ENCODE measurements around the gene TPRG1L.

Gene TPRG1L

DNA sequence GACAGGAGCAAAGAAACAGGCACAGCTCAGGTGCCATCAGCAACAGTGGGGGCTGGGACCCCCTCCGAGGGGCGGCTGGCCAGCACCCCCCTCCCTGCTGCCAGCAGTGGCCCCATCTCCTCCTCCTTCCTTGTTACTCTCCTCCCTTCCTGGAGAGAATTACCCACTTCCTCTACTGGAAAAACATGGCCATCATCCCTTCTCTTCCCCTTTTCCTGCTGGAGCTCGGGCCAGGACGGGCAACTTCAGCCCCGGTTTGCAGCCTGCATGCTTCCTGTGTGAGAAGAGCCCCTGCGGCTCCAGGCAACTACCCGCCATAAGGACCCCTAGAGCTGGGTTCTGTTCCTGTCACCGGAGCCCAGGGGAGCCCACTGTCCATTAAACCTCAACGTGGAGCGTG is 31.1 kb upstream of the TPRG1L start:
- no peak for DNase-seq (ENCODE audit: low read depth in 3 of 3)

DNA sequence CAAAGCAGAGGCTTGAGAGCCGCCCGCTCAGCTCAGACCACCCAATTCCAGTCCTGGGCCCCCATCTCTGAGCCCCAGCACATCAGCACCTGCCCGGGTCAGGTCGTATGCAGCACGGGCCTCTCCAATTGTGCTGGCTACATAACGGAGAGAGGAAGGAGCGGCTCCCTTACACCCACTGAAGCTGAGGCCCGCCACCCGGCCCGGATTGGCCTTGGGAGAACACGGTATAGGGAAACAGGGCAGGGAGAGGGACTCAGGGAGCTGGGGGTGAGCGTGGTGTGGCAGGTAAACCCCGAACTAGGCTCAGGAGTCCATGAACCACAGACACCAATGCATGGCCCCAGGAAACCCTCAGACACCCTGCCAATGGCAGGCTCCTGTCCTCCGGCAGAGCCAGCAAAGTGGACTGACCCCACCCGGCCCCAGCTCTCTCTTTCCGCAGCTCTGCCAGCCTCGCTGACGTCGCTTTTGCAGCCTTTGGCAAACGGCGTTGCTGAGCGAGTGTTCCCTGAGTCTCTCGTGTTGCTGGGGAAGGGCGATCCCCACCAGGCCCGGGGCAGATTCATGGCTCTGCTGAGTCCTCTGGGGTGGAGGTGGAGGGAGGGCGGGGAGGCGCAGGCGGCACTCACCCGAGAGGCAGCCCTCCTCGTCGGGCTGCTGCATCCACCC is 30.0 kb upstream of the TPRG1L start:
- no peak for DNase-seq (ENCODE audit: low read depth in 3 of 3)

GRCh38 chr1:3595949-3596348 is 28.9 kb upstream of the TPRG1L start:
- no peak for DNase-seq (ENCODE audit: low read depth in 3 of 3)

DNA sequence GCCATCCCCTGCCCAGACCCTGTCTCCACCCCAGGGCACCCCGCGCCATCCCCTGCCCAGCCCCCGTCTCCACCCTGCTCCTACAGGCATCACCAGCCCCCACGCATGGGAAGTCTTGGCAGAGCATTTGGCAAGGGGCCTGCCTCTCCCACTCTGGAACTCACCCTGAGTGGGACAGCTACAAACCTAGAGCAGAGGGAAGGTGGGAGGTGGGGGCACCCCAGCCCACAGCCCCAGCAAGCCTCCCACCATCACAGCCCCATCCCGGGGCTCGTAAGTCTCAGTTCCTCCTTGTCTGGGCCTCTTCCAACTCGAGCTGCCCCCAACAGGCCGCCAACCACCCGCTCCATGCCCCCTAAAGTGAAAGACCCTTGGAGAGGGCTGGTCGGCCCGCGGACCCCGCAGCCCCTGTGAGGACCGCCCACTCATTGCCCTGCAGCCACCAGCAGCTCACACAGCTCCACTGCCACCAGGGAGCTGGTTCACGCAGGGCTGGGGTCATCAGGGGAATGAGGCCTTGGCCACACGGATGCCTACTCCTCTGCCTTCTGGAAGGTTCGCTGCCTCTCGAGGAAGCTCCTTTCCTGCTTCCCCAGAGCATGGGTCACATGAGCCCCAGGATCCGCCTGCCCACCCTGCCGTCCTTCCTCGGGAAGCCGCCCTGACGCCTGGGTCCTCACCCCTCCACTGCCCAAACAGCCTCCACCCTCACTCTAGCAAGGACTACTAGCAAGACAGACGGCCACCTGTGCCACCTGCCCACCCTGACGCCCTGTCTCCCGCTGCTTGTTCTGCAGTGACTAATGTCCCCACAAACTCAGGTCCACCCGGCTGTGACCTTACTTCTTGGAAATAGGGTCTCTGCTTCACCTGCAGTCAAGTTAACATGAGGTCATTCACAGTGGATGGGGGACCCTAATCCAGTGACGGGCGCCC is 27.9 kb upstream of the TPRG1L start:
- no peak for DNase-seq (ENCODE audit: low read depth in 3 of 3)

DNA sequence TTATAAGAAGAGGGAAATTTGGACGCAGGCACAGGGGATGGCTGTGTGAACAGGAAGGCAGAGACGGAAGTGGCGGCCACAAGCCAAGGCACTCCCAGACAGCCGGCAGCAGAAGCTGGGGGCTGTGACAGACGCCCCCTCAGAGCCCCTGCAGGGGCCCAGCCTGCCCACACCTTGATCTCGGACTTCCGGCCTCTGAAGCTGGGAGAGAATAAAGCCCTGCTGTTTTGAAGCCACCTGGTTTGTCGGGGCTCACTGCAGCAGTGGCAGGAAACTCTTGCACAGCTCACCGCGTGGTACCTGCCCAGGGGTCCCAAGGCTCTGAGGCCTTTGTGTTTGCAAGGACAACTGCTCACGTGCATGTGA is 27.2 kb upstream of the TPRG1L start:
- no peak for DNase-seq (ENCODE audit: low read depth in 3 of 3)

DNA sequence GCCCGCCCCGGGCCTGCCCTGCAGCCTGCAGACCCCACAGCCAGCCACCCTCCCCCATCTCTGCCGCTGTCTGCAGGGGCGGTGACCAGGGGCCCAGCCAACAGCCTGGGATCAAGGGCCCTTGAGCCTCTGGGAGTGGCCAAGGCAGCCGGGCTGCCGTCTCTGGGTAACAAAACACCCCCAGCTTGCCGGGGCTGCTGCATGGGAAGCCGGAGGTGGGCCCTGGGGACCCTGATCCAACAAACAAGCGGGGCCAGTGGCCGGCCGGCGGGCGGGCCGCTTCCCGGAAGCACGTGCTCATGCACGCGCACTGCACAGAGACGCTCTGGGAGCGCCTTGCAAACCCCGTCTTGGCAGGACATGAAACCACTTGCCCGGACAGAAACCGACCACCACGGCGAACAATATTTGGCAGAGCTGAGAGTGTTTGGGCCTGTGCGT is 26.7 kb upstream of the TPRG1L start:
- DNase-seq (ENCODE audit: low read depth in 3 of 3), result no peak

DNA sequence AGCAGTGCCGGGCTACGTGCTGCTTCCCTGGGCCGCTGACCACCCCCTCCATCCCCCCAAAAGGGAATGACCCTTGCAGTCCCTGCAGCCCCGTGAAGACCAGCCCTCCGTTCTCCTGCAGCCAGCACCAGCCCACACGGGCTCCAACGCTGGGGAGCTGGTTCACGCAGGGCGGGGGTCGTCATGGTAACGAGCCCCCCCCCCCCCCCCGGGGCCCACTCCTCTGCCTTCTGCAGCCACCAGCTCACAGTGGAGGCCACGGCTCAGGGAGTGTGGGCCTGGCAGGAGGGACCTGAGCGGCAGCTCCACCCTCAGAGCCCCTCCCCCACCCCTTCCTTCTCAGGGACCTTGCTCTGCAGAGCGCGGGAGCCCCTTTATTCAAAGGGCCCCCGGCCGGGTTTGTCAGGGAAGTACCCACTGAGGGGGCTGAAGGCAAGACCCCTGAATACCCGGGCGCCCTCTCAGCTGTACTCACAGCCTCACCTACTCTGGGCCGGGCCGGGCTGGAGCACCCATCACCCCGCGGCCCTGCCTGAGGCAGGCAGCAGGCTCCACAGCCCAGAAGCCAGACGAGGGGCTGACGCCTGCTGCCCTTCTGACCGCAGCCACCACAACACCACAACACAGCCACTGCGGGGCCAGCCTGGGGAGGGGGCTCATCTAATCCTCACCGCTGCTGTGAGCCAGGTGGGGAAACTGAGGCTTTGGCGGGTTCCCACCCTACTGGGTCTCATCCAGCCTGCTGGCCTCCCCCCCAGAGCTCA is 26.1 kb upstream of the TPRG1L start:
- no peak for DNase-seq (ENCODE audit: low read depth in 3 of 3)

DNA sequence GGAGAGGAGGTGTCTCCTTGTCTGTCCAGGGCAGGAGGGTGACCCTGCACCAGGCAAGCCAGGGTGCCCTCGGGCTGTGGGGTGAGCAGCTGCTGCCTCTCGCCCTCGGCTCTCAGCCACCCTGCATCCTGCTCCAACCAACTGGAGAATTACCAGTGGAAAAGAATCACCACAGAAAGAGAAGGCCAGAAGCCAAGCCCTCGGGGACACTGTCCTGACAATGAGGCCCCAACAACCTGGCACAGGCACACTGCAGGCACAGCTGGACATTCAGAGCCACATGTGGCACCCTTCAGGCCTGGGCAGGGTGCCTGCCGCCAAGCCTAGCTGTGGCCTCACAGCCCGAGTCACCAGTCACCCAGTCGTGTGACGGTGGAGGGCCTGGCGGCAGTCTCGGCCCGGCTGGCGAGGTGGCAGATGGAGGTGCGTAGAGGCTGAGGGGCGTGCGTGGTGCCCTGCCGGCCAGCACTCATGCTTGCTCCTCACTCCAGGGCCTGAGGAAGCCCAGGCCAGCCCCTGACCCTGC is 25.5 kb upstream of the TPRG1L start:
- DNase-seq (ENCODE audit: low read depth in 3 of 3), result no peak

DNA sequence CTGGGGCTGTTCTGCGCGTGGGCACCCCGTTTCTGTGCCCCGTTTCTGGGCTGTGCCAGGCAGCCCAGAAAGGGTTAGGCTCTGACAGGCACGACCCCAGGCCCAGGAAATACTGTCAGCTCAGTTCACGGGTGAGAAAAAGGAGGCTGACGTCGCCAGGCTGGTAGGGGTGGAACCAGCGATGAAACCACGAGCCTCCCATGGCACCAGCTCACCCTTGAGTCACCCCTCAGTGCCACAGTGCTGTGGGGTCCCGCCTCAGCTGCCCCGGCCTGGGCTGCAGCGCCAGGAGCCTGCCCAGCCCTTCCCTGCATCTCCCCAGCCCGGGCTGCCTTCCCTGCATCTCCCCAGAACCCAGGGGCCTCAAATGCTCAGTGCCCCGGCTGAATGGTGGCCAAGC is 25.0 kb upstream of the TPRG1L start:
- DNase-seq (ENCODE audit: low read depth in 3 of 3), result no peak

- DNase-seq (ENCODE audit: low read depth in 3 of 3), result no peak
Measured at GRCh38 chr1:3600354-3600753, 24.5 kb upstream of the TPRG1L start.

- DNase-seq (ENCODE audit: low read depth in 3 of 3), result no peak
Measured at GRCh38 chr1:3601743-3602142, 23.1 kb upstream of the TPRG1L start.

GRCh38 chr1:3602375-3602774 is 22.4 kb upstream of the TPRG1L start:
- no peak for DNase-seq (ENCODE audit: low read depth in 3 of 3)

DNA sequence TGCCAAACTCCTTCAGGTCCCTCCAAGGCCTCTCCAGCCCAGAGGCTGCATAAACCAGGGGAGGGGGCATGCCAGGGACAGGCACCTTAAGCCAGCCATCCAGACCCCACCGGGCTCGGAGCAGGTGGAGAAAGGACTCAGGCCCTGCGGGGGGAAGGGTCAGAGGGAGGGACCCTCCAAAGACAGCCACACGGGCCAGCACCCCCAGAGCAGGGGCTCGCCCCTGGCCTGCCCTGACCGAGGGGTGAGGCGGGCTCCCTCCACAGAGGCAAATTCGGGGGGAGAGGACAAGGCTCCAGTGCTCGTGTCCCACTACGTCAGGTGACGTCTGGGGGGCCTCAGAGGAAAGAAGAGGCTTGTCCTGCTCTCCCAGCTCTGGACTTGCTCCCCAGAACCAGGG is 21.7 kb upstream of the TPRG1L start:
- DNase-seq (ENCODE audit: low read depth in 3 of 3), result no peak

- no peak for DNase-seq (ENCODE audit: low read depth in 3 of 3)
Measured at GRCh38 chr1:3603571-3604467, 21.0 kb upstream of the TPRG1L start.

DNA sequence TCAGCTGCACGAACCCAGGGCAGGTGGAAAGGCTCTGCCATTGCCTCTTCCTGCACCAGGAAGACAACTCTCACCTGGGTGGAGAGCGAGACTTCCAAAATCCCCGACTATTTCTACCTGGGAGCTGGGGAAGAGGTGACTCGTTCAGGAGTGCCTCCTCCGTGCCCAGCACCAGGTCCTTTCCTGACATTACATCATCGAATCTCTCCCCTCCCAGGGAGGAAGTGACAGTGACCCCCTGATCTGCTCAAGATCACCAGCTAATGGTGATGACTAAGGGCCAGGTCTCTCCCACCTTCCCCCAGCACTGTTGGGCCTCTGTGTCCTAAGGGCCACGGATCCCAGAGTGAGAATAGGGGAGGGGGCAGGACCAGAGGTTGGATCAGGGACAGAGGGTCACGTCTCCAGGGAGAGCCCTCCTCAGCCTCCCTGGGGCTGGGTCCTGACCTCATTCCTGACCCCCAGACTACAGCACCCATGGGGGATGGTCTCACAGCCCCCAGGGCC is 20.3 kb upstream of the TPRG1L start:
- no peak for DNase-seq (ENCODE audit: low read depth in 3 of 3)

DNA sequence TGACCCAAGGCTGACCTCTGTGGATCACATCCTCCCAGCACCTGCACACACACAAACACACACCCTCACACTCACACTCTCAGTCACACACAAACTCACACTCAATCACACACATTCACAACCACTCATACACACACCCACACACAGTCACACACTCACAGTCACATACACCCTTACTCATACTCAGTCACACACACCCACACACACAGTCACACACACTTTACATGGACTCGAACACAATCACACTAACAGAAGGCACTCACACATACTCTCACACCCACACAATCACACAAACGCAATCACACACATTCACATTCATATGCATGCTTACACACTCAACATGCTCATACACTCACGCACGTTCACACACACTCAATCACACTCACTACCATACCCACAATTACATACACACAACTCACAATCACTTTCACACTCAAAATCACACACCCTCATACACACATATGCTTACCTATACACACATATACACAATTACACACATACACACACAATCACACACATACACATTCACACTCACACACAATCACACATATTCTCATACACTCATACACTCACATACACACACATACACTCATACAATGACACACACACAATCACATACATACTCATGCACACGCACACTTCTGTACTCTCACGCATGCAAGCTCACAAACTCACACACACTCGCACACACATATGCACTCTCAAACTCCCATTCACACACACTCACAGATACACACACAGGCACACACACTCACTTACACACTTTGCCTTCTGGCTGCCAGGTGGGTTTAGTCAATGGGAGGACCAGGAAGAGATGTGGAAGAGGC is 19.6 kb upstream of the TPRG1L start:
- no peak for DNase-seq (ENCODE audit: low read depth in 3 of 3)

- DNase-seq (ENCODE audit: low read depth in 3 of 3), result no peak
Measured at GRCh38 chr1:3606779-3607702, 17.8 kb upstream of the TPRG1L start.

DNA sequence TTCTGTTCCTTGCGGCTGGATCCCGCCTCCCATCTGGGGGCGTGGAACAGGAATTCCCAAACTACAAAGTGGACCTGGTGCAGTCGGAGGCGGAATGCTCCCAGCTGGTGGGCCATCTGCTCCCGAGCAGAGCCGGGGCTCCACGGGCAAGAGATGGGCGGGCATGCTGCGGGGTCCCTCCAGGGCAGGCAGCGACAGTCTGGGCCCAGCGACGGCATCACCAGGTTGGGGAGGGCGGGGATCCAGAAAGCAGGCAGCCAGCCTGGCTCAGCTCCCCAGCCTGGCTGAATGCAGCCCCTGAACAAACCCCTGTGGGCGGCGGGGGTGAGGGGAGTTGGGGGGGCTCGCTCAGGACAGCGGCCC is 17.1 kb upstream of the TPRG1L start:
- no peak for DNase-seq (ENCODE audit: low read depth in 3 of 3)

DNA sequence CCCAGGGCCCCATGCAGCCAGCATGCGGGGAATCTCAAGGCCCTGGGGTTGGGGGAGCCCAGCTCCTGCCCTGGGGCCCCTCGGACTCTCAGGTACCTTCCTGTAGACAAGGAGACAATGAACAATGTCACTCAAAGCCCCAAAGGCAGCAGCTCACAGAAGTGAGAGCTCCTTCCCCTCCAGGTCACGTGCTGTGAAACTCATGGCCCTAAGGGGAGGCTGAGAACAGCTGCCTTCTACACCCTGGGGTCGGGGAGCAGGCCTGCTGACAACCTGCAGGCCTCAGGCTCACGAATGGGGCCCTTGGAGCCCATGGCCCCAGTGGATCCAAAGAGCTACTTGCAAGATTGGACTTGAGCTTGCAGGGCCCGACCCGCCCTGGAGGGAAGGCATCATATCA is 16.7 kb upstream of the TPRG1L start:
- DNase-seq (ENCODE audit: low read depth in 3 of 3), result no peak

All from stimulated activated CD4-positive, alpha-beta T cell treated with anti-CD3 and anti-CD28 coated beads, TNF-alpha, amount 100 ng/mL, for 4 hours (primary cell).